Hematopoietic multipotent progenitor cell (in vitro differentiated cells): ENCODE measurements around the gene LARP4B. TPM values are rescaled to one million over a fixed set of nuclear protein-coding genes. Genes with fewer than 3 reads are reported as not detected.

ENCODE experiments used
- DNase-seq, 3 donors: peaks; one replicate each; pipeline ENCODE4 v3.0.0-alpha.2; 2011 to 2015; ENCODE audit warnings: low read depth in 2 of 3, low spot score in 2 of 3
- total RNA-seq: library from RNA; depleted of rRNA; stranded (reverse); fragments of >200 nt; gene quantifications from one replicate; pipeline ENCODE4 v1.2.3, GENCODE V29; 2012

Gene LARP4B
- total RNA-seq, 1 donor: 49.8 TPM

DNA sequence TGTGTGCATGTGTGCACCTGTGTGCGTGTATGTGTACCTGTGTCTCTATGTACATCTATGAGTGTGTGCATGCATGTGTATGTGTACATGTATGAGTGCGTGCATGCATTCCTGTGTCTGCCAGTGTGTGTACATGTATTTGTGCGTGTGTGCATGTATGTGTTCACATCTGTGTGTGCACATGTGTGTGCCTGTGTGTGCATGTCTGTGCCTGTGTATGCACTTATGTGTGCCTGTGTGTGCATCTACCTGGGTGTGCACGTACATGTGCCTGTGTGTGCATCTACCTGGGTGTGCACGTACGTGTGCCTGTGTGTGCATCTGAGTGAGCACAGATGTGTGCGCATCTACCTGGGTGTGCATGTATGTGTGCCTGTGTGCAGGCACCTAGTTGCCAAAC is 139.9 kb downstream of the LARP4B start:
- no peak for DNase-seq

DNA sequence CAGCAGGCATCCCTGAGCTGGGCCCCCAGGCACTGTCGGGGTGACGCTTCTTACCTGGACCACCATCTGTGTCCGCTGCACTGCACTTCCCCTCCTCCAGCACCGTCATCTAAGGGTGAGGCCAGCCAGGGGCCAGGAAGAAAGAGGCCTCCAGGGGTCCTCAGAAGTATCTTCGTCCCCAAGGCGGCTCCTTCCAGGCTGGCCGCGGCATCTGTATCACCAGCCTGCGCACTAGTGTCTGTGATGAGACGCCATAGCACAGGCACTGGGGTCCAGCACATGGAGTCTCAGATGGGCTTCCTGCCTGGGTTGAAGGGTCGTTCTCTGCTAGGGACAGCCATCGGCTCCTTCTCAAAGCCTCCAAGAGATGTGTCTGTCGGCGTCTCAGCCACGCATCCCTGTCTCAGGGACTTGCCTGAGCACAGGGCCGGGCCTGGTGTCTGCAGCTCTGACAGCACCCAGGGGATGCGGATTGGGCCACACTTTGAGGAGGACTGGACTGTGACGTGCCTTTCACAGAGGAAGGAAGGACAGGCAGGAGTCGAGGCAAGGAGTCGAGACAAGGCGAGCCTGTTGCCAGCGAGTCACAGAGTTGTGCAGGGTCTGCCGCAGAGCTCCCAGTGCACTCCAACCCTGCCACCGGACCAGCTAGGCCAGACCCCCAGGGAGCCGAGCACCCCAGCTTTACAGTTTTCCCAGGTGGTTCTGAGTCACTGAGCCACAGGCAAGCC is 140.5 kb downstream of the LARP4B start:
- DNase-seq: no peak

DNA sequence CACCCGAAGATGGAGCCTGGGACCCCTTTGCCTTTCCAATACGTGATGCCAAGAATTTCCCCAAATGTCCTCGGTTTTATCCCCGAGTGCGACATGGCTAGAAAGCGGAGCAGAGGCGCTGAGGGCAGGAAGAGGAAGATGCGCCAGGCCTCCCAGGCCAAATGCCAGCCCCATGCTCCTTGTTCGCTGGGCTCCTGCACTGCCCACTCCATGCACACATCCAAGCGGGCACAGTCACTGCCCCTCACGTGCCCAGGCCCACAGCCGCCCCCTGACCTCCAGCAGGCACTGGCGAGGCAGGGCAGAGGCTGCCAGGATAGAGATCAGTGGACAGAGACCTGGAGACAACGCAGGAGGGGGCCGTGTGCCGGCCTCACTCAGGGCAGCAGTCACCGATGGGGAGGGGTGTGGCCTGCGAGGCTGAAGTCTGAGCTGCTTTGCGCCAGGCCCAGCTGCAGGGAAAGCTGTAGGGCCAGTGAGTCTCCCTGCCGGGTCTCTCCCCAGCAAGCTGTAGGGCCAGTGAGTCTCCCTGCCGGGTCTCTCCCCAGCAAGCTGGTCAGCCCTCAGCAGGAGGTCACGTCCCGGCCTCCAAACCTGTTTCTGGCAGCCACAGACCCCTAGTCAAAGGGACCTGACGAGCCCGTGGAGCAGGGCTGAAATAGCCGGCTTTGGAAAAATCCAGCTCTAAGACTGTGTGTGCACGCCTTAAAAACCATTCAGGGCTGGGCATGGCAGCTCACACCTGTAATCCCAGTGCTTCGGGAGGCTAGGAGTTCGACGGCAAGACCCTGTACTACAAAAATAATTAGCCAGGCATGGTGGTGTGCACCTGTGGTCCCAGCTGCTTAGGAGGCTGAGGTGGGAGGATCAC is 141.4 kb downstream of the LARP4B start:
- no peak for DNase-seq

DNA sequence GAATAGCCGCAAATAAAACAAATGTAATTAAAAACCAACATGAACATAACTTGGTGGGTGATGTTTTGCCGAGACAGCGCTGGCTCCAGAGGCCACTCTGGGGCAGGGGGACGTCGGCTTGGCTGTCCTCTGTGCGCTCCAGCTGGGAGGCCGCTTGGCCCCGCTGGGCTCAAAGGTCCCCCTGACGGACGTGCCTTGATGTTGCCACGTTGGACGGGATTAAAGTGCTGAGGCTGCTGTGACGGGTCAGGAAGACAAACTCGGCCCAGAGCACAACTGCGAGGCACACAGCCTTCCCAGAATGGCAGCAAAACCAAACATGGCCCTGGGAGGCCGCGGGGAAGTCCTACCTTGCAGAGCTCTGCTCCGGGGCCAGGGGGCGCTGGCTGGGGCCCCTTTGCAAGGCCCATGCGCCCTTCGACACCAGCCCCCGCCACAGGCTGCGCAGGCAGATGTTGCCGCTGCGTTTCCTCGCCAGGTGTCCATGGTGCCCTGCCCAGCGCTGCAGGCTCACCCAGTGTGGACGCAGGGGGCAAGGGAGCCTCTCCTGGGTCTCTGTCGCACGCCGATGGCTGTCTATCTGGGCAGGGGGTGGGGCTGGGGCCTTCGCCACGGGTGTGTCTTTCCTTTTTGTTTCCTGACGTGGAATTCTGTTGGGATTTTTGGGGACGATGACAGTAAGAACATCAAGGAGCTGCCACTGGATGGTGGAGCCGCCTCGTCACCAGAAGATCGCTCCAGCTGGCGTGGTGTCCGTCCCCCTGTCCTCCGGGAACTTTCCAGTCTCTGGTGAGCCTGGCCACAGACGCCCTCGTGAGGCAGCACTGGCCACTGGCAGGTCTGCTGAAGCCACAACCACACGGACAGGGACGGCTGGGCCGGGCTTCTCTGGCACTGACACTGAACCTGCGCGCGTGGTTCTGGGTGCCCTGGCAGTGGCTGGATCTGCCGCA is 142.4 kb downstream of the LARP4B start:
- peak in 2 of 3 donors; percentile 37 to 66 for DNase-seq

DNA sequence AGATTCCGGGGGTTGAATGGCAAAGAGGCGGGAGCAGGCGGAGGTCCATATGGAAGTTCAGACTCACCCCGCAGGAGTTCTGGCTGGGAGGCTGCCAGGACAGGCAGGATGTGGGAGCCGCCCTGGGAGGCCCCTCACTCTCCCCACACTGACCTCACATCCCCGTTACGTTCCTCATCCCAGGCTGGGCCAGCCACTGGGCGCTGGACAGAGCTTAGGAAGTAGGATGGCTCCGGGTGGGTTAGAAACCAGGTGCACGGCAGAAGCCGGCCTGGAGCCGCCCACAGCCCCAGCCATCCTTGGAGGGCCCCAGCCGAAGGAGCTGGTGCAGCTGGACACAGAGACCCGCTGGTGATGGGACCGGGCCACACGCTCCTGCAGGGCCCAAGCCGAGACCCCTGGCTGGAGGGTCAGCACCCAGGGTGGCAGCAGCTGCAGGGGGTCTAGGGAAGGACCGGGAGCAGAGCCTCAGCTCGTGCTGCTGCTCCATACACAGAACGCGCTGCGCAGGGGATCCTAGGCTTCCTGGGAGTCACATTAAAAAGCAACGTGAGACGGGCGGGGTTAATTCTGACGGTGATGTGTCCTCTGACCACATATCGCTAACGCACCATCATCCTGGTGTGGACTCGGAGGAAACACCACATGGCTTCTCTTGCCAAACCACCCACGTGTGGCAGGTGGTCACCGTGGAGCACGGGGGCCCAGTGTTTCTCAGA is 143.4 kb downstream of the LARP4B start:
- DNase-seq: no peak

DNA sequence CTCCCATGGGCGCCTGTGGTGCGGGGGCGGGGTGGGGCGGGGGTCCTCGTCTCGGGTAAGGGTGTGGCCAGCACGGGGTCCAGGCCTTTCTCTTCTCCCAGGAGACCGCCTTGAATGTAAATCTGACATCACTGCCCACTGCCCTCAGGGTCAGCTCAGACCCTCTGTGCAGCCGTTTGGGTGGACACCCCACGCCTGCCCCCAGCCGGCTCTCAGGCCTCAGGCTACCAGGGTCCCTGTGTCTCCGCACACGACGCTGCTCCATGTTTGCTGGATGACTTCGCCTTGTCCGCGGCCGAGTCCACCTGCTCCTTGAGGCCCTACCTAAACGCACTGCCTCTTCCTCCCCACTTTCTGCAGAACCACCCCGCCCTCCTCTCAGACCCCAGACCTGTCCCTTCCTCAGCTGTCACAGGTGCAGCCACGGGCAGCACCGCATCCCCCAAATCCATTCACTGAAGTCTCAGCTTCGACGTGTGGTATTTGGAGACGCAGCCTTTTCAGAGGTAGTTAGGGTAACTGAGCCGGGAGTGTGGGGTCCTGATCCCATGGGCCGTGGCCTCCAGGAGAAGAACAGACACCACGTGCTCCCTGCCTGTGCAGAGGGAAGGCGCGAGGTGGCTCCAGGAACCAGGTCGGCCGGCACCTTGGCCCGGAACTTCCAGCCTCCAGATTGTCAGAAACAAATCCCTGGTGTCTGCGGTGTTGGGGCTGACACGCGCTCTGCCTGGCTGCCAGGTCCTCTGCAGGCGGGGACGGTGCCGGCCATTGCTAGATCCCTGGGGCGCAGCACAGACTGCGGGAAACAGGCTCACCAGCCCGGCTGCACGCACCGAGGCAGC is 144.7 kb downstream of the LARP4B start:
- no peak for DNase-seq

DNA sequence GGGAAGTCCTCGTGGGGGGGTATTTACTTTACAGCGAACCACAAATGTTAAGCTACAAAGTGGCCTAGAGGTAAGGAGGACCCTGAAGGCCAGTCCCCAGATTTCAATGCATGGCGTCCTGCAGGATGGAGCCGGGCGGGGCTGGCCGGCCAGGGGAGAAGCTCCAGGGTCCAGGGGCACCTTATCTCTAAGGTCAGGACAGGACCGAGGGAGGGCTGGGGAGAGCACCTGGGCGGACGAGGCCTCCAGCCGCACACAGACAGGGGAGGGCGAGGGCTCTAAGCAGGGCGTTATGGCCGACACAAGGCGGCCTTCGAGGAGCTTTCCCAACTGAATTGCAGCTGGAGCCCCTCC is 145.7 kb downstream of the LARP4B start:
- no peak for DNase-seq

DNA sequence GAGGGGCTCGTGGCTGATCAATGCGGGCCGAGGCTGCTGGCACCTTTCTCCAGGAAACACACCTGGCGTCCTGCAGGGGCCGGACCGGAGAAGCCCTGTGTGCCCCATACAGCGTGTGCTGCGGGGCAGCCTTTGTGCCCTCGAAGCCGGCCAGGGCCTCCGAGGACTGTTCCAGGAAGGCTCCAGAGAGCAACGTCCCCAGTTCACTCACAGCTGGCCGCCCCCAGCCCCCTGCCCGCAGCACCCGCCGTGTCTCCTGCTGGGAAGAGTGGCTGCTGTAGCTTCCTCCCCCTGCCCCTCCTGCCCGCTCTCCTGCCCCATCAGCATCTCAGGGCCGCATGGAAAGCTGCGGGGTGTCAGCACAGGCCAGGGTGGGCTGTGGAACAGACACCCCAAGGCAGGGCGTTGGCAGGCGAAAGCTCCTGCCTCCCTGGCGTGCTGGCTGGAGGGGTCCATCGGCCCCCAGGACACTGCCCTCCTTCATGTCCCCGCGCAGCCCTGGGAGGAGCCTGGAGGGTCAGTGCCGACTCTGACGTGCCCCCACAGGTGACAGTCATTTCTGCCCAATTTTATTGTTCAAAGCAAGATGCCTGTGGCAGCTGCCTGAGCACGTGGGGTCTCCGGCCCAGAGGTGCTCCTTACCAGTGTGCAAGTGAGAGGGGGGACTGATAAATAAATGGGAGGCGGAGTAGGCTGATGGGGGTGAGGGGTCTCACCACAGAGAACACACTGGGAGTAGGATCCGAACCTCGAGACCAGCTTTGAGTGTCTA is 146.2 kb downstream of the LARP4B start:
- DNase-seq: no peak

DNA sequence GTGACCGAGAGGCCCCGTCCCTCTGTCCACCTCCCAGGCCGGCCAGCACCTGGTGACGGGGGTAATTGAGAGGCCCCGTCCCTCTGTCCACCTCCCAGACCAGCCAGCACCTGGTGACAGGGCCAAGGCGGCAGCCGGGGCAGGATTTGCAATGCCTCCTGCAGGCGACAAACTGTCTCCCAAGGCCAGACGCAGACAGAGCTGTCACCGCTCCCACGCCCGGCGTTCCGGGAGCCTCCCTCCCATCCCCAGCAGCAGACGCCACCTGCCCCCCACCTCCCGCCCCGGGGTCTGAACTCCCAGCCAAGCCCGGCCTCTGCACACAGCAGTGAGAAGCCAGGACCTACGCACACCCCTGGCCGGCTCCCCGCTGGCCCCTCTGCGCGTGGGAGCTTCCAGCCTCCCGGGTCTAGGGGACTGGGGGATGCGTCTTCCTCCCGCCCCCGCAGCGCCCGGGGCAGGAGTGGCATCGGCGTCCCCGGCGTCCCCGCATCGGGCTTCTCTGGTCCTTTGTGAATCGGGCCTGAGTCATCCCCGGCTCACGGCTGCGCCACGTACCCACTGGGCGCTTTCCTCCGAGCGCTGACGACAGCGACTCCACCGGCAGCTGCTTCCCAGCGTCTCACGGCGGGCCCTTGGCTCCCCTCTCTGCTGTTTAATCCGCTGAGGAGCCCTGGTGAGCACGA is 147.0 kb downstream of the LARP4B start:
- peak in 2 of 3 donors; percentile 60 to 64 for DNase-seq

DNA sequence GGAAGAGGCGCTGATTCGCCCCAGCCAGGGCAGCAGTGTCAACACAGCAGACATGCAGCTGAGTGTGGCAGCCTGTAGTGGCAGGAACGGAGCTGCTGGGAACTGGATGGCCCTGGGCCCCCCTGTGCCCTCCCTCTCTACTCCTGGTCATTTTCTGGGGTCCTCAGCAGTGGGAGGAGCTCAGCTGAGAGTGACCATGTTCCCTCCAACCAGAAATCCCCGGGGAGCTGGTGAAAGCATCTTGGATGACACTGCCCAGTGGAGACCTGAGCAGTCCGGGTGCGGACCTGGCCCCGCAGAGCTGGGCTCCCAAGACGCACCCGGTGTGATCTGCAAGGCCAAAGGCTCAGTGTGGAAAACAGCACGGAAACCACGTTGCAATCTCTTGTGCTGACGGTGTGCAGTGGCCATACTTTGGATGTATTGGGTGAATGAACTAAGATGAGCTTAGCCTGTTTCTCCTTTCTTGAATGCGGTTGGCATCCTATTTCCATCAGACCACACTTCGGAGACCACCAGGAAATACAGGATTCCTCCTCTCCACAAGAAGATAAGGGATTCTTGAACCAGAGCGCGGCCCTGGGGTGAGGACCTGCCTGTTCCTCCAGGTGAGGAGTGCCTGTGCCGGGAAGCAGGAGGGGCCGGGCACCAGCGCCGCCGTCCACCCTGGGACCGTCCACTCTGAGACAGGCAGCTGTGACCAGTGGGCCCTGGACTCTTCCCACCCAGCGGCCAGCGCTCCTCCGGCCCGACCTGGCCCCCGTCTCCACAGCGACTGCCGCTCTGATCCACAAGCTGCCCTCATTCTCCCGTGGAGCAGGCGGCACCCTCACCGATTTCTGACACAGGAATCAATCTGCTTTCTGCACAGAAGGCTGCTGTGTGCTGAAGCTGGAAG is 148.5 kb downstream of the LARP4B start:
- DNase-seq: no peak

DNA sequence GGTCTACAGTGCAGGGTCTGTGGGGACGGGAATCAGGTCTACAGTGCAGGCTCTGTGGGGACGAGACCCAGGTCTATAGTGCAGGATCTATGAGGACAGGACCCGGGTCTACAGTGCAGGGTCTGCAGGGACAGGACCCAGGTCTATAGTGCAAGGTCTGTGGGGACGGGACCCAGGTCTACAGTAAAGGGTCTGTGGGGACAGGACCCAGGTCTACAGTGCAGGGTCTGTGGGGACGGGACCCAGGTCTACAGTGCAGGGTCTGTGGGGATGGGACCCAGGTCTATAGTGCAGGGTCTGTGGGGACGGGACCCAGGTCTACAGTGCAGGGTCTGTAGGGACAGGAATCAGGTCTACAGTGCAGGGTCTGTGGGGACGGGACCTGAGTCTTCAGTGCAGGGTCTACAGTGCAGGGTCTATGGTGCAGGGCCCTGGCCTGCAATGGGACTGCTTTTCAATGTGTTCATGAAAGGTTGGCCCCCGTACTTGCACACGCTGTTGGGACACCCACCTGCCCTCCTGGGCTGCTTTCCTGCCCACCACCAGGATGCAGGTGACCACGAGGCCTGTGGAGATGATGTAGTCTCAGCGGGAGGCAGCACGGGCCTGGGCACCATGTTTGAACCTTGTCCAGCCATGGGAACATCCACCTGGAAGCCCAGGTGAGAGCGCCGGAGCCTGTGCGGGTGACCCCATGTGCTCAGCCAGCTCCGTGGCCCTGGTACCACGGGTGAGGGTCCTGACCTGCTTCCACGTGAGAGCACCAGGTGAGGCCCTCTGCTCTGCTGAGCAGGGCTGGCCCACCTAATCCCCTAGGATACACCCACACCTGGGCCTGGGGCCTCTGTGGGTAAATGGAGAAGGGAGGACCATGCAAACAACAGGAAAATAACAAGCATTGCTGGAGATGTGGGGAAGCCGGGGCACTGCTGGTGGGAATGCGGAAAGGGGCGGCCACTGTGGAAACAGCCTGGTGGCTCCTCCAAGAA is 150.7 kb downstream of the LARP4B start:
- DNase-seq: no peak

DNA sequence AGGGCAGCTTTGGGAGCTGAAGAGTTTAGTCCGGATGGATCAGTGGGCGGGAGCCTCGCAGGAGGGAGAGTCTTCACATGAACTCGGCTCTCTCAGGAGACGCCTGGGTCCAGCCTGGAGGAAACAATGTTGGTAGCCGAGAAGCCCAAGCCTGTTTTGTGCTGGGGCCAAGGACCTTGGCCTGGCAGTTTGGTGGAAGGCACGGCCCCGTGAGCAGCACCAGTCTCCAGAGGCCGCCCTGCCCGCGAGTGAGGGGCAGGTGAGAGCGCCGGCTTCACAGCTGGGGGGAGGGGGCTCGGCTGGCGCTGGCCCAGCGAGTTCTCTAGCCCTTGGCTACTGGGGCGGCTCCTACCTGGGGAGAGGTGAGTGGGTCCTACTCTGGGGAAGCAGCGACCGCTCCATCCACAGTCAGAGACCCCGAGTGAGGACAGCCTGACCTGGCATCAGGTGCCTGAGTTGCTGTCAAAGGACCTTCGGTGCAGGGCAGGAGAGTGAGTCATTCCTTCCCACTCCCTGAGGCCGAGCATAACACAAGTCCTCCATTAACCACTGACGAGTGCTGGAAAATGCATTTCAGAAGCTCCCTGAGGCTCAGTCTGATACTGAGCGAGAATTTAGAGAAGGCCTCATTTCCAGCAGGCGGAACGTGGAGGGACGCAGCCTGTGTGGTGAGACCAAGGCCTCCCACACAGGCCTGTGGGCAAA is 152.7 kb downstream of the LARP4B start:
- no peak for DNase-seq

DNA sequence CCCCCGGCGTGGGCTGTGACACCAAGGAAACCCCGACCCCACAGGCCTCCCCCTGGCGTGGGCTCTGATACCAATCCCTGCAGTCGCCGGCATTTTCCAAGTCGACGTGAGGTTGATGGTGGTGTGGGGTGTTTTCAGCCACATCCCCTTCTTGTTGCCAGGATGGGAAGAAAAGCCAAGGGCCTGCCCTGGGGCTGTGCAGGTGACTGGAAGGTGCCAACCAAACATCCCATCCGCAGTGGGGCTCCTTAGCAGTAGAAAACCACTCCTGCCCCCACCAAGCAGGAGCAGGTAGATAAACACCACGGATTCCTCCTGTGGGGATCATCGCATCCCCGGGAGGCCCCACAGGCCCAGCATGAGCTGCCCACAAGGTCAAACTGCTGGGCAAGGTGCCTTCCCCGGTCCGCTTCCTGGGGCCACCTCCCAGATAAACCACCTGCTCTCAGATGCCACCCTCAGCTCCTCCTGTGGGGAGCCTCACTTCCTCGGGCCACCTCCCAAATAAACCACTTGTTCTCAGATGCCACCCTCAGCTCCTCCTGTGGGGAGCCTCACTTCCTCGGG is 153.5 kb downstream of the LARP4B start:
- DNase-seq: no peak

DNA sequence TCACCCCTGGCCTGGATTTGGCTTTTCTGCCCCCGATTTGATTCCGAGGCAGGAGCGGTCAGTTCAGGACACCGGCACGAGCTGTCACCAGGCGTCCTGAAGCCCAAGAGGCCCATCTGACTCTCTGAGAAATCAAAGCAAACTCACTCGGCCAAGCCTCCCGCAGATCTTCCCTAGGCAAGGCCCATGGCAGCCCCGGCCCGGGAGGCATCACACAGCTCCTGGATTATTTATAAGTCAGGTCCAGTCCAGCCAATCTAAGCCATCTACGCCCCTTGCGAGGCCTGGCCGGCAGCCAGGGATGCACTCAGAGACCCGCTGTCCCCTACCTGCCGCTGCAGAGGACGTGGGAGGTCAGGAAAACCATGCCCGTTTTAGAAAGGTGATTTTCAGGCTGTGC is 154.7 kb downstream of the LARP4B start:
- no peak for DNase-seq
